ENCODE results near the gene RNASE11. TPM values are rescaled to one million over a fixed set of nuclear protein-coding genes. Genes with fewer than 3 reads are reported as not detected.
A peak's percentile ranks its signal among the peaks of the same experiment; 100 is the strongest.

RNASE11 gene
- total RNA-seq, result not detected

GRCh38 chr14:20587489-20588154, at the start of gene RNASE11:
Gene RNASE11, minus strand, starts transcription at chr14:20588001.
- Histone ChIP-seq H3K9me3 (no peaks in the 10 kb centered on the region), H3K4me3 (no peak within 1 kb of the TSS), H3K36me3 (no peaks in the 10 kb centered on the region), H3K4me1 (no peaks in the 10 kb centered on the region), H3K27ac (no peak within 1 kb of the TSS), H3K27me3 (no peaks in the 10 kb centered on the region)
- TF ChIP-seq POLR2A (IDR thresholded peaks at IDR 0.05) (no peak), CTCF (IDR thresholded peaks at IDR 0.05) (no peak), POLR2AphosphoS5 (IDR thresholded peaks at IDR 0.05; ENCODE audit: insufficient read depth in 1 of 2, low read depth in 1 of 2) (no peak)
- intact Hi-C loops (cut with DNase I), result no loop called here
- no peak for DNase-seq (ENCODE audit: extremely low spot score in 2 of 2)

DNA sequence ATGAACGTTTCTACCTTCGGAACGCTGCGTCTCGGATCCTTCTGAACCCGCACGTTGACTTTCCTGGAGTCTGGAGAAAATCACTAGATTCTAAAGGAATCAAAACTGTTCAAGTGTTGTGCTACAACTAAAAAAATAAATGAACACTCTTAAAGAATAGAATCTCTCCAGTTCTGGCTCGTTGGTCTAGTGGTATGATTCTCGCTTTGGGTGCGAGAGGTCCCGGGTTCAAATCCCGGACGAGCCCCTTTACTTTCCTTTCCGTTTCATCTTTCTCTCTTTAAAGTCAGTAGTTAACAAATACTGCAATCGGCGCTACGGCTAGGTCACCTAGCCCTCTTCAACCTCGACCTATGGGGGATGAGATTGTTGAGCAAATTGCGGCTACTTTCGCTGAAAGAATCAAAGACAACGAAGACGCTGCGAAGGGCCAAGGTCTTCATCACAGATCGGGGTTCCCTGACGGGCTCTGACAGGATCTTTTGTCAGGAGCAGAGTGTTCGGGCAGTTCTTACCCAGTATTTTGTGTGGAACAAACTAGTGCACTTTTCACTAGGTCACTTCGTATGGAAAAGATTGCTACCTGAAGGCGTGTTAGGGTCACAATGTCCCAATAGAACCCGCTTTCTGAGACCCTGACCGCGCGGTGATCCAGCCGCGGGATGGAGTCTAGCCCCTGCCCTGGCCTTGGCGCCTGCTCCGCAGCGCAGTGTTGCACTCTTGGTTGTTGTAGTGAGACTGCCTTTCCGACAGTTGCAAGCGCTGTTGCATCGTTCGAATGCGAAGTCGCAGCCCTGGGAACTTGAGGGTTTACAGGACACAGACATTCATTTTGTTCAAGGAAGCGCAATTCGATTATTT, 45.3 kb upstream of the RNASE11 start:
- Histone ChIP-seq H3K4me1 (peaks cover 25% of the 10 kb centered on the region), H3K9me3 (no peaks in the 10 kb centered on the region), H3K4me3 (peak overlapping the region; percentile 30 to 32), H3K36me3 (no peaks in the 10 kb centered on the region), H3K27me3 (no peaks in the 10 kb centered on the region), H3K27ac (no peak overlapping the region)
- no peak for DNase-seq (ENCODE audit: extremely low spot score in 2 of 2)
- intact Hi-C loops (cut with DNase I), result loop anchor here (5.0 kb wide), 1 partner anchor 49 kb away; the partner anchor contains the start of gene RNASE4
- TF ChIP-seq CTCF (IDR thresholded peaks at IDR 0.05) (no peak), POLR2AphosphoS5 (IDR thresholded peaks at IDR 0.05; ENCODE audit: insufficient read depth in 1 of 2, low read depth in 1 of 2) (peak in 1 of 2 donors; percentile 27)

- intact Hi-C loops (cut with DNase I), result loop anchor here (5.0 kb wide), 1 partner anchor 50 kb away; the partner anchor contains the start of gene RNASE4
- DNase-seq (ENCODE audit: extremely low spot score in 2 of 2), result no peak
- Histone ChIP-seq H3K4me1 (peaks cover 25% of the 10 kb centered on the region), H3K27ac (no peak overlapping the region), H3K9me3 (no peaks in the 10 kb centered on the region), H3K4me3 (peak overlapping the region; percentile 30 to 32), H3K27me3 (no peaks in the 10 kb centered on the region), H3K36me3 (no peaks in the 10 kb centered on the region)
- no peak for TF ChIP-seq CTCF (IDR thresholded peaks at IDR 0.05)
- TF ChIP-seq POLR2AphosphoS5 (IDR thresholded peaks at IDR 0.05; ENCODE audit: insufficient read depth in 1 of 2, low read depth in 1 of 2), result no peak
- TF ChIP-seq POLR2A (IDR thresholded peaks at IDR 0.05), result no peak
These were observed 44.6 kb upstream of the RNASE11 start for GRCh38 chr14:20632448-20632830.

DNA sequence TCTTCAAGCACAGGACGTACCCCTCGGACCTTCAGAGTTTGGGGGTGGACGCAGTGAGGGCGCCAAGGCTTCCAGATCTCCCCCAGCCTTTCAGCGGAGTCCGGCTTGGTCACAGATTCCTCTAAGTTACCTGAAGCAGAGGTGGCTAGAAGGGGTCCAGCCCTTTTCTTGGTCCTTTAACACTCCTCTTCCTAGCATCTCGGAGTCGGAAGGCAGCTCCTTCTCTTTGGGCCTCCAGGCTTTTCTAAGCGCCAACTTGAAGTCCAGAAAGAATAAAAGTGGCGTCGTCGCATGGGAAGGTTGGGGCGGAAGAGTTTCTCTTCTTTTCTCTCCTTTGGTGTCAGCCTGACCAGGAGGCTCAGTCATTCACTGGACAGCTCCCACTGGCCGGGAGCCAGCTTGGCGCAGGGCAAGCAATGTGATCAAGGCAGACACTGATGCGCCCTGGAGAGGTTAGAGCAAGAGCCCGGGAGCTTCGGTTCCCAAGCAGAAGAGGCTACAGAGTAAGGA, 44.1 kb upstream of the RNASE11 start:
- no peak for DNase-seq (ENCODE audit: extremely low spot score in 2 of 2)
- no peaks in the 10 kb centered on the region for H3K9me3 ChIP-seq
- no peak for TF ChIP-seq POLR2AphosphoS5 (IDR thresholded peaks at IDR 0.05; ENCODE audit: insufficient read depth in 1 of 2, low read depth in 1 of 2)
- no peak for TF ChIP-seq CTCF (IDR thresholded peaks at IDR 0.05)
- TF ChIP-seq POLR2A (IDR thresholded peaks at IDR 0.05), result no peak
- peak overlapping the region; percentile 30 to 32 for H3K4me3 ChIP-seq
- H3K27me3 ChIP-seq, result no peaks in the 10 kb centered on the region
- H3K27ac ChIP-seq, result no peak overlapping the region
- no peaks in the 10 kb centered on the region for H3K36me3 ChIP-seq
- intact Hi-C loops (cut with DNase I), result loop anchor here (5.0 kb wide), 1 partner anchor 50 kb away; the partner anchor contains the start of gene RNASE4
- peaks cover 28% of the 10 kb centered on the region for H3K4me1 ChIP-seq
